HG03039 (cell line): ENCODE data around the gene OASL.
"Not testable (repeated sequence)": the region's sequence is repeated elsewhere in the genome, so short reads cannot be mapped to it uniquely, and the experiment has no call there.

ENCODE experiments used
- ATAC-seq: cut with Tn5 transposase; IDR thresholded peaks from one replicate; pipeline ENCODE4 v1.9.1; 2021; ENCODE audit warnings: mild to moderate bottlenecking, moderate library complexity; ENCODE audit not compliant: unreplicated experiment

Gene OASL, protein sequence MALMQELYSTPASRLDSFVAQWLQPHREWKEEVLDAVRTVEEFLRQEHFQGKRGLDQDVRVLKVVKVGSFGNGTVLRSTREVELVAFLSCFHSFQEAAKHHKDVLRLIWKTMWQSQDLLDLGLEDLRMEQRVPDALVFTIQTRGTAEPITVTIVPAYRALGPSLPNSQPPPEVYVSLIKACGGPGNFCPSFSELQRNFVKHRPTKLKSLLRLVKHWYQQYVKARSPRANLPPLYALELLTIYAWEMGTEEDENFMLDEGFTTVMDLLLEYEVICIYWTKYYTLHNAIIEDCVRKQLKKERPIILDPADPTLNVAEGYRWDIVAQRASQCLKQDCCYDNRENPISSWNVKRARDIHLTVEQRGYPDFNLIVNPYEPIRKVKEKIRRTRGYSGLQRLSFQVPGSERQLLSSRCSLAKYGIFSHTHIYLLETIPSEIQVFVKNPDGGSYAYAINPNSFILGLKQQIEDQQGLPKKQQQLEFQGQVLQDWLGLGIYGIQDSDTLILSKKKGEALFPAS

GRCh38 chr12:121038861-121039668 is at the start of gene OASL:
TSS of gene OASL (minus strand) at chr12:121039246. CDS start at chr12:121038971, 275 bp downstream.
- no peak for ATAC-seq

- ATAC-seq: no peak
Observed at GRCh38 chr12:121088195-121088585, 49.1 kb upstream of the OASL start.

- ATAC-seq: no peak
Observed at GRCh38 chr12:121087467-121088194, 48.6 kb upstream of the OASL start.

DNA sequence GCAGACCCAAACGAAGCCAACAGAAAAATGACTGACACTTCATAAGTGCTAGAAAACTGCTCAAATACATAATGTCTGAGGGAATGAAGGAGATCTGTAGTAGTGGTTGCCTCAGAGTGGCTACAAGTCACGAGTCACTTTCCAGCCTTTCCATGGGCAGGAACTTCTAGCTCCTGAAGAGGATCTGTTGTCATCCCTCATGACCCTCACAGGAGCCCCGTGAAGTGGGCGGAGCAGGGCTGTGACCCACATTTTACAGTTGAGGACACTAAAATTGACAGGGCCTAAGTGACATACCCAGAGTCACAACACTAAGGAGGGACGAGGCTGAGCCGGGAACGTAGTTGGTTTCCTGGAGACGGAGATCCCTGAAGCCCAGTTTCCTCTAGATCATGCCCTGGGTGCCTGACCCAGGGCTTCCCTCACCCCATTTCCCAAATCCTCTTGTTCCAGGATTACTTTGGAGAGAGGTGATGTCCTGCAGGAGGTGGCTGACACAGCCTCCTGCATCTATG is 47.8 kb upstream of the OASL start:
- ATAC-seq: no peak

DNA sequence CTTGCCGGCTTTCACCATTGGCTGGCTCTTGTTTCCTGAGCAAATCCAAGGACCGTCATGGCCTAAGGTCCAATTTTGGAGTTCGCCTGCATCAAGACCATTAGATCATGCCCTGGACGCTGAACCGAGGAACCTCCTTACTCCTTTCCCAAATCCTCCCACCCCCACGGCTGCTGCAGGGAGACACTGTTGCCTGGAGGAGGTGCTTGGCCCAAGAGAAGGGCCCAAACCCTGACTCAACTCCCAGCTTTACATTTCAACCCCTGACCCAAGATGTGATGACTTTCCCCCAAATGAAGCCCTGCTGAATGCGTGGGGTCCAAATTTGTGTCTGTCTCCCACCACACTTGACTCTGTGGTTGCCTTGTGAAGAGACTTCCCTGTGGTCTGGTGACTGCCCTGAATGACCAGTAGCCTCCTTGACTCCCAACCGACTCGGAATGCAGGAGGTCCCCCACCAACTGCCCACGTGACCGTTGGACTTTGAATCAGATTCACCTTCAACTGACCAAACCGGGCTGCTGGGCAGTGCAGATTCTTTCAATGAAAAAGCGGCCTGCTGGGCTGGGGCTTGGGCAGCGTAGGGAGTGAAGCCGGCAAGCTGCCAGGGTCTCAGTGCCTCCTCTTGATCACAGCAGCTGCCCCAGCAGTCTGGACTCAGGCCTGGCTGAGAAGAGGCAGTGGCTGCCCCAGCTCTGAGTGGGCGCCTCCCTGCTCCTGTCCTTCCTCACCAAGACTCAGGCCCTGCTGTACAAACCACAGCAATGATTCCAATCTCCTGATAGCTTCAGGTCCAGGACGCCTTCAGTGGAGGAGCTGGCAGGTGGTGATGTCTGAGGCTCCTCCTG is 46.7 kb upstream of the OASL start:
- ATAC-seq: no peak

- no peak for ATAC-seq
Observed at GRCh38 chr12:121085069-121085468, 46.0 kb upstream of the OASL start.

GRCh38 chr12:121084229-121084628 is 45.2 kb upstream of the OASL start:
- no peak for ATAC-seq

- no peak for ATAC-seq
Observed at GRCh38 chr12:121080909-121081308, 41.9 kb upstream of the OASL start.

DNA sequence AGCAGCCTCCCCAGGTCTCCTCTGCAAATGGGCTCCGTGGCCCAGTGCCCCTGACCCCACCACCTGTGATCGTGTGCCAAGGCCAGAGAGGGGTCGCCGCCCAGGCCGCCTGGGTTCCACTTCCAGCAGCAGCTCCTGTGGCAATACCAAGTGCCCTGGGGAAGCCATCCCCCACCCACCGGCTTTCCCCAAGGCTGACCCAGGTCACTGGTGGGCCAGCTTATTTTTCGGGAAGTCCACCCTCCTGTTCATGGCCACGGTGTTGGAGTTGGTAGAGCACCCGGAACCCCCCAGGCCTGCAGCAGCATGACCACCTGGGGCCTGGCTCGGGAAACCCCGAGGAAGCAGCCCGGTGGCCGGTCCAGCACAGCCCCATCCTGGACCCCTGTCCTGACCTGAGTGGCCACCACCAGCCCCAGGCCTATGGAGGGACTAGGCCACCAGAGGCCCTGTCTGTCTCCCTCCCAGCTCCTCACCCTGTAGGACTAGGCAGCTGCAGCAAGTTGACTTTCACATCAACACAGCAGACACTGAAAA is 40.8 kb upstream of the OASL start:
- ATAC-seq: no peak

GRCh38 chr12:121077440-121077839 is 38.4 kb upstream of the OASL start:
- ATAC-seq: not testable (repeated sequence)

DNA sequence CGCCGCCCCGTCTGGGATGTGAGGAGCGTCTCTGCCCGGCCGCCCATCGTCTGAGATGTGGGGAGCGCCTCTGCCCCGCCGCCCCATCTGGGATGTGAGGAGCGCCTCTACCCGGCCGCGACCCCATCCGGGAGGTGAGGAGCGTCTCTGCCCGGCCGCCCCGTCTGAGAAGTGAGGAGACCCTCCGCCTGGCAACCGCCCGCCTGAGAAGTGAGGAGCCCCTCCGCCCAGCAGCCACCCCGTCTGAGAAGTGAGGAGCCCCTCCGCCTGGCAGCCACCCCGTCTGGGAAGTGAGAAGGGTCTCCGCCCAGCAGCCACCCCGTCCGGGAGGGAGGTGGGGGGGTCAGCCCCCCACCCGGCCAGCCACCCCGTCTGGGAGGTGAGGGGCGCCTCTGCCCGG is 36.9 kb upstream of the OASL start:
- not testable (repeated sequence) for ATAC-seq

DNA sequence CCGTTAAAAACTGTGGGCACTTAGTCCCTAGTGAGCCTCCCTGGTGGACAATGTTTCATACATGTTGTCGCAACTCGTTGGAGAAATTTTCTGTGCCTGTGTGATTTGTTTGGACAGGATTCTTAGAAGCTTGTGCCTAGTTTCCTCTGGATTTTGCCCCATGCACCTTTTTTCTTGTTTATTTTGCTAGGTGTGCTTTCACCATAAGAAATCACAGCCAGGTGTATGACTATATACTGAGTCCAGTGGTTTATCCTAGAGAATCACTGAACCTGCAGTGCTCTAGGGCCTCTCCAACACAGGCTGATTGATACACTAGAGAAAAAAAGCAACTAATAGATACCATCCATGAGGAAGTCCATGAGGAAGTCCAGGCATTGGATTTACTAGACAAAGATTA is 33.1 kb upstream of the OASL start:
- ATAC-seq: no peak

DNA sequence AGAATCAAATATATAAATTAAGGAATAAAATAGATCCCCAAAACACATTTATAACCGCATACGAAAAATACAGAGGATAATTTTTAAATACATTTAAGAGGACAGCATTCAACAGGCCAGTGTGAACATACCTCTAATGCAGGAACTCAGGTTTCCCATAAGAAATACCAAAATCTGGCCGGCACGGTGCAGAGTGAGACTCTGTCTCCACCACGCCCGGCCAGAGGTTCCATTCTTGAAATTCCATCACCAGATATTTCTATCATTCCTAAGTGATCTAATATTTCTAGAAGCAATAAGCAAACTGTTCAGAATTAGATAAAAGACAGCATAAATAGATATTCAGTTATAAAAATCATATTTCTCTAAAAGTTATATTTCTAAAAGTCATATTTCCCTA is 30.2 kb upstream of the OASL start:
- no peak for ATAC-seq

GRCh38 chr12:121065345-121065744 is 26.3 kb upstream of the OASL start:
- no peak for ATAC-seq

DNA sequence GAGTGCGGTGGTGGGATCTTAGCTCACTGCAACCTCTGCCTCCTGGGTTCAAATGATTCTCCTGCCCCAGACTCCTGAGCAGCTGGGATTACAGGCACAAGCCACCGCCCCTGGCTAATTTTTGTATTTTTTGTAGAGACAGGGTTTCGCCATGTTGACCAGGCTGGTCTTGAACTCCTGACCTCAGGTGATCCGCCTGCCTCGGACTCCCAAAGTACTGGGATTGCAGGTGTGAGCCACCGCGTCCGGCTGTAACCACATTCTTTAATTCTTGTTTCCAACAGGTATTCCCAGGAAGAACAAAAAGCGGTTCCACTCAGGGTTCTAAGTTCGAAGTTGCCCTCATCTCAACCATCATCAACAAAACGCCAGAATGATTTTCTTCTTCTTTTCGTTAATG is 25.5 kb upstream of the OASL start:
- not testable (repeated sequence) for ATAC-seq

GRCh38 chr12:121064116-121064515 is 25.1 kb upstream of the OASL start:
- no peak for ATAC-seq

- no peak for ATAC-seq
Observed at GRCh38 chr12:121062391-121063045, 23.5 kb upstream of the OASL start.

GRCh38 chr12:121061831-121062230 is 22.8 kb upstream of the OASL start:
- no peak for ATAC-seq
